ENCODE data around the gene BNIP5. TPM values are rescaled to one million over a fixed set of nuclear protein-coding genes. Genes with fewer than 3 reads are reported as not detected.

Gene BNIP5
- total and polyA plus RNA-seq, 9 donors: 0.01 to 1.4 (median 0.12) TPM; not detected in 4

DNA sequence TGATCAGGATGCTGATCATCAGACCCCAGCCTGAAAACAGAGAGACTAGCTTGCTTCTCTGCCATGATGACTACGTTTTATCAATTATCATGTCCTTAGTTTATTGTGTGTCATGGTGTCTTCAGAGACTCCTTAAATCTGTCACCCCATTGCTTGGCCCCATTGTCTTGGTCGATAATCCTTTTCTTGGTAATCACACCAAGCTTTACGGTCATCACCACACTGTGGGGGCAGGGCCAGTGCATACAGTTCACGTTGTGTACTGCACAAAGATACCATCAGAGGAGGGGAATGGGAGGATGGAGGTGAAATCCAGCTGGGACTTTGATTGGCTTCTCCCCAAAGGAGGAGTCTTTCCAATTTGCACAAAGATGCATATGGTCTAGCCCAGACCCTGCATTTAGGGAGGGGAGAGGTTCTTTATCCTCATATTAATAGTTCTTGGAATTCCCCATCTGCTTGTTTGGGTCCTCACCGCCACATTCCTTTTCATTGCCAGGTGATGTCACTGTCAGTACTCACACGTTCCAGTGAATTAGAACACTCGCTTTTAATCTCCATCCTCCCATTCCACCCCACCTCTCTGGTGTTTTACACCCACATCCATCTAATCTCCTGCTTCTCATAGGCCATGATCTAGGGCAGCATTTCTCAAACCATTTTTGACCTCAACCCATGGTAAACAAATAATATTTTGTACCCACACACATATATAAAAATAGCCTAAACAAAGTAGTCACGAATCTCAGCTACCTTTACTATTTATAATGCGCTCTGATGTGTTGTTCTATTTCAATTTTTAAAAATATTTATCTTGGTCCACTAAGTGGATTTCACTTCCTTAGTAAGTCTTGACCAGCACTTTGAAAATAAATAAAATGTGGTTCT lies 45.1 kb upstream of the BNIP5 start:
- intact Hi-C loops (cut with DNase I): no loop called here
- no peaks in the 10 kb centered on the region for H3K27me3 ChIP-seq
- no peak for DNase-seq
- H3K4me1 ChIP-seq (ENCODE audit: insufficient read depth): peaks cover 2% of the 10 kb centered on the region
- WGBS, 3 donors: 76 to 82% (median 77%) methylated on average over 9 of the region's 9 CpGs
- no peak overlapping the region for H3K4me3 ChIP-seq
- H3K27ac ChIP-seq: no peak overlapping the region
- TF ChIP-seq POLR2A (IDR thresholded peaks at IDR 0.05) (no peak), EP300 (IDR thresholded peaks at IDR 0.05) (no peak)
- TF ChIP-seq, protein P1, sequence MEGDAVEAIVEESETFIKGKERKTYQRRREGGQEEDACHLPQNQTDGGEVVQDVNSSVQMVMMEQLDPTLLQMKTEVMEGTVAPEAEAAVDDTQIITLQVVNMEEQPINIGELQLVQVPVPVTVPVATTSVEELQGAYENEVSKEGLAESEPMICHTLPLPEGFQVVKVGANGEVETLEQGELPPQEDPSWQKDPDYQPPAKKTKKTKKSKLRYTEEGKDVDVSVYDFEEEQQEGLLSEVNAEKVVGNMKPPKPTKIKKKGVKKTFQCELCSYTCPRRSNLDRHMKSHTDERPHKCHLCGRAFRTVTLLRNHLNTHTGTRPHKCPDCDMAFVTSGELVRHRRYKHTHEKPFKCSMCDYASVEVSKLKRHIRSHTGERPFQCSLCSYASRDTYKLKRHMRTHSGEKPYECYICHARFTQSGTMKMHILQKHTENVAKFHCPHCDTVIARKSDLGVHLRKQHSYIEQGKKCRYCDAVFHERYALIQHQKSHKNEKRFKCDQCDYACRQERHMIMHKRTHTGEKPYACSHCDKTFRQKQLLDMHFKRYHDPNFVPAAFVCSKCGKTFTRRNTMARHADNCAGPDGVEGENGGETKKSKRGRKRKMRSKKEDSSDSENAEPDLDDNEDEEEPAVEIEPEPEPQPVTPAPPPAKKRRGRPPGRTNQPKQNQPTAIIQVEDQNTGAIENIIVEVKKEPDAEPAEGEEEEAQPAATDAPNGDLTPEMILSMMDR (IDR thresholded peaks at IDR 0.05): no peak
- H3K9me3 ChIP-seq: no peaks in the 10 kb centered on the region
- no peaks in the 10 kb centered on the region for H3K36me3 ChIP-seq

DNA sequence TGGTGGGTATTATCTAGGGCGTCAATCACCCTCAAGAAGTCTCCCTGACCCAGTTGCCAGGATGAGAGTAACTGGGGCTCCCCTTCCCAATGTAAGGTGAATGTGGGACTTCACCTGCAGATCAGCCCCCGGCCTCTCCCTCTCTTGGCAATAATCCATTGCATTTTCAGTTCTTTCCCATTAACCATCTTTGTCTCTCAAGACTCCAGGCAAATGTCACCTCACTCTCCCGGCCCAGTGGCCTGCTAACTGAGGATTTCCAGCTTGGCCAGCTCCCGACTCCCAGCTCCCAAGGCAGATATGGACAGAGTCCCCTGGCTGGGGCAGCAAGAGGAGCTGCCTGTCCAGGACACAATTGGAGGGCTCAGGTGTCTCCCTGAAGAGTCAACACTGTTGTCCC lies 43.5 kb upstream of the BNIP5 start:
- no peak for DNase-seq
- WGBS, 3 donors: 90 to 97% (median 93%) methylated on average over 4 of the region's 4 CpGs
- intact Hi-C loops (cut with DNase I): no loop called here
- no peak overlapping the region for H3K27ac ChIP-seq
- TF ChIP-seq, protein P1 (IDR thresholded peaks at IDR 0.05): no peak
- no peak for TF ChIP-seq EP300 (IDR thresholded peaks at IDR 0.05)
- H3K36me3 ChIP-seq: no peaks in the 10 kb centered on the region
- peaks cover 2% of the 10 kb centered on the region for H3K4me1 ChIP-seq (ENCODE audit: insufficient read depth)
- no peak overlapping the region for H3K4me3 ChIP-seq
- H3K9me3 ChIP-seq: no peaks in the 10 kb centered on the region
- no peaks in the 10 kb centered on the region for H3K27me3 ChIP-seq

DNA sequence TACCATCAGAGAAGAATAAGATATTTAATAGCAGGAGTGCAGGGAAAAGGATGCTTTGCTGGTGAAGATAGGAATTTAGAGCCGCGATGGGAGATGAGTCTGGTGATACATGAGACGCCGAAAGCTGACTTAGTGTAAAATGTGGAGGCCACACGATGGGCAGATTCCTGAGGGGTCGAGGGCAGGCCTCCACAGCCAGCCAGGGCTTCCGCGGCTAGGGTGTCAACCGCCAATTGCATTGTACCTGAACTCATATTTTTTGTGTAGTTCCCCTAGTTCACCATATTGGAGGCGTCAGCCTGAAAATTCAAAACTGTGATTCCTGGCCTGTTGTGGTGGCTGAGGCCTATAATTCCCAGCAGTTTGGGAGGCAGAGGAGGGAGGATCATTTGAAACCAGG lies 42.2 kb upstream of the BNIP5 start:
- no peak for DNase-seq
- Histone ChIP-seq H3K27ac (no peak overlapping the region), H3K4me3 (no peak overlapping the region), H3K36me3 (no peaks in the 10 kb centered on the region), H3K27me3 (no peaks in the 10 kb centered on the region), H3K4me1 (ENCODE audit: insufficient read depth) (peaks cover 6% of the 10 kb centered on the region), H3K9me3 (no peaks in the 10 kb centered on the region)
- intact Hi-C loops (cut with DNase I): no loop called here
- TF ChIP-seq POLR2A (IDR thresholded peaks at IDR 0.05) (no peak), EP300 (IDR thresholded peaks at IDR 0.05) (no peak)
- TF ChIP-seq, protein P1 (IDR thresholded peaks at IDR 0.05): no peak
- WGBS, 3 donors: 84 to 89% (median 89%) methylated on average over 10 of the region's 10 CpGs

DNA sequence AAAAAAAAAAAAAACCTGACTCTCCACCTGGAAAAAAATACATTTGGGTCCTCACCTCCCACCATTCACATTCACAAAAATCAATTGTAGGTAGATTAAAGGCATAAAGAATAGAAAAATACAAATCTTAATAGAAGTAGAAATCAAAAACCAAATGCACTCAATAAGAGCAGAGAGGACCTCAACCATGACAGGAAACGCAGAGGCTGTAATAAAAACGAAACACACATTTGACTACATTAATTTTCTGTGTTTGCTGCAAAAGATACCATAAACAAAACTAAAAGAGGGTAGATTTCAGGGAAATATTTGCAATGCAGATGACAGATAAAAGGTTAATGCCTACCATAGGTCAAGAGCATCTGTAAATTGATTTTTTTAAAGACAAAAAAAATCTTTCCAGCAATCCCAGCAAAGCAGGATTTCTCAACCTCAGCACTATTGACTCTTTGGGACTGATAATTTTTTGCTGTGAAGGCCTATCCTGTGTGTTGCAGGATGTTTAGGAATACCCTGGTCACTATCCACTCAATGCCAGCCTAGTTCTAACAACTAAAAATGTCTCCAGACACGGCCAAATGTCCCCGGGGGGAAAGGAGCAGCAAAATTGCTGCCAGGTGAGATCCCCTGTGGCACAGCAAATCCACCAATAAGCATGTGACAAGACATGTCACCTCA lies 41.7 kb upstream of the BNIP5 start:
- intact Hi-C loops (cut with DNase I): no loop called here
- no peak for TF ChIP-seq POLR2A (IDR thresholded peaks at IDR 0.05)
- no peak for TF ChIP-seq EP300 (IDR thresholded peaks at IDR 0.05)
- TF ChIP-seq, protein P1 (IDR thresholded peaks at IDR 0.05): no peak
- WGBS, 3 donors: 85 to 89% (median 88%) methylated on average over 4 of the region's 4 CpGs
- Histone ChIP-seq H3K9me3 (no peaks in the 10 kb centered on the region), H3K4me3 (no peak overlapping the region), H3K4me1 (ENCODE audit: insufficient read depth) (peaks cover 6% of the 10 kb centered on the region), H3K27me3 (no peaks in the 10 kb centered on the region), H3K27ac (no peak overlapping the region), H3K36me3 (no peaks in the 10 kb centered on the region)
- no peak for DNase-seq

Measured in ovary (tissue), 9 donors.